MM.1S (cell line): ENCODE measurements around the gene TMPRSS13.
"Not testable (repeated sequence)": the region's sequence is repeated elsewhere in the genome, so short reads cannot be mapped to it uniquely, and the experiment has no call there.

Experiments used
- DNase-seq: peaks from one replicate; pipeline ENCODE4 v3.0.0-alpha.2; 2015
- H2AFZ ChIP-seq: fragments of 300-600 bp; sonication (generic); 2 replicates; pipeline ENCODE4 v1.6.0; 2016; ENCODE audit warnings: antibody characterized with exemption, low read length
- H3F3A ChIP-seq: fragments of 300-600 bp; sonication (generic); 2 replicates; pipeline ENCODE4 v1.6.1; 2016; ENCODE audit warnings: mild to moderate bottlenecking, antibody characterized with exemption, low read length, moderate library complexity, mixed read lengths; ENCODE audit not compliant: insufficient read depth
- H3K27ac ChIP-seq: fragments of 300-600 bp; sonication (generic); 2 replicates; pipeline ENCODE4 v1.5.1; 2016; ENCODE audit warnings: mild to moderate bottlenecking, low read length
- H3K27me3 ChIP-seq: fragments of 300-600 bp; sonication (generic); replicated peaks from 2 replicates; pipeline ENCODE4 v1.6.0; 2016; ENCODE audit warnings: low read length; ENCODE audit not compliant: insufficient read depth
- H3K36me3 ChIP-seq: fragments of 300-600 bp; sonication (generic); replicated peaks from 2 replicates; pipeline ENCODE4 v1.6.1; 2016; ENCODE audit warnings: mild to moderate bottlenecking, low read length, mixed read lengths; ENCODE audit not compliant: insufficient read depth
- H3K4me1 ChIP-seq: fragments of 300-600 bp; sonication (generic); 2 replicates; pipeline ENCODE4 v1.6.1; 2016; ENCODE audit warnings: low read length, mixed read lengths
- H3K4me2 ChIP-seq: fragments of 300-600 bp; sonication (generic); 2 replicates; pipeline ENCODE4 v1.6.0; 2016; ENCODE audit warnings: low read depth, low read length
- H3K4me3 ChIP-seq: fragments of 300-600 bp; sonication (generic); 2 replicates; pipeline ENCODE4 v1.5.1; 2016; ENCODE audit warnings: low read length, mixed read lengths
- H3K79me2 ChIP-seq: fragments of 300-600 bp; sonication (generic); 2 replicates; pipeline ENCODE4 v1.6.1; 2016; ENCODE audit warnings: mixed run types, low read length, mixed read lengths
- H3K9ac ChIP-seq: fragments of 300-600 bp; sonication (generic); 2 replicates; pipeline ENCODE4 v1.6.1; 2016; ENCODE audit warnings: low read length, mixed read lengths
- H3K9me2 ChIP-seq: fragments of 300-600 bp; sonication (generic); replicated peaks from 2 replicates; pipeline ENCODE4 v1.6.1; 2016; ENCODE audit warnings: mild to moderate bottlenecking, low read length, mixed read lengths; ENCODE audit not compliant: insufficient read depth
- H3K9me3 ChIP-seq: fragments of 300-600 bp; sonication (generic); replicated peaks from 2 replicates; pipeline ENCODE4 v1.6.1; 2016; ENCODE audit warnings: mild to moderate bottlenecking, low read length, mixed read lengths; ENCODE audit not compliant: insufficient read depth
- H4K20me1 ChIP-seq: fragments of 300-600 bp; sonication (generic); 2 replicates; pipeline ENCODE4 v1.6.1; 2016; ENCODE audit warnings: mild to moderate bottlenecking, low read length, moderate library complexity, mixed read lengths; ENCODE audit not compliant: insufficient read depth
- CTCF ChIP-seq: fragments of 300-600 bp; sonication (generic); IDR thresholded peaks from 2 replicates; pipeline ENCODE4 v1.5.1; 2016; ENCODE audit warnings: antibody characterized with exemption, low read length, mixed read lengths
- EZH2 ChIP-seq: fragments of 300-600 bp; sonication (generic); optimal IDR thresholded peaks from 2 replicates; pipeline ENCODE3; 2017; ENCODE audit warnings: low read depth, mild to moderate bottlenecking, antibody characterized with exemption, low read length, mixed read lengths
- EZH2phosphoT487 ChIP-seq: fragments of 300-600 bp; sonication (generic); IDR thresholded peaks from 2 replicates; pipeline ENCODE4 v1.6.1; 2018; ENCODE audit warnings: antibody characterized with exemption, low read length

The TMPRSS13 gene

GRCh38 chr11:117950301-117950700 is 21.1 kb upstream of the TMPRSS13 start:
- H3K9me2 ChIP-seq = no peaks in the 10 kb centered on the region
- 0 out of 2 replicates have a peak, but pooled peaks cover 3% of the 10 kb centered on the region for H3F3A ChIP-seq
- no peaks in the 10 kb centered on the region for H3K79me2 ChIP-seq
- H3K4me1 ChIP-seq = peaks cover 13% of the 10 kb centered on the region
- H3K27me3 ChIP-seq = no peaks in the 10 kb centered on the region
- H2AFZ ChIP-seq = no peak overlapping the region
- no peak overlapping the region for H3K4me2 ChIP-seq
- TF ChIP-seq EZH2 = no peak
- TF ChIP-seq CTCF = peak; percentile 30
- no peak overlapping the region for H3K4me3 ChIP-seq
- H3K27ac ChIP-seq = no peak overlapping the region
- peak; percentile 38 for DNase-seq
- H3K9ac ChIP-seq = no peak overlapping the region
- H3K36me3 ChIP-seq = no peaks in the 10 kb centered on the region
- no peaks in the 10 kb centered on the region for H3K9me3 ChIP-seq
- no peaks in the 10 kb centered on the region for H4K20me1 ChIP-seq

- peaks cover 13% of the 10 kb centered on the region for H3K4me1 ChIP-seq
Measured at GRCh38 chr11:117949062-117949461, 19.9 kb upstream of the TMPRSS13 start.

GRCh38 chr11:117948466-117948865 is 19.3 kb upstream of the TMPRSS13 start:
- H4K20me1 ChIP-seq, H3K9me3 ChIP-seq, H3K4me3 ChIP-seq, H3K9me2 ChIP-seq, H2AFZ ChIP-seq, H3K36me3 ChIP-seq, H3K27me3 ChIP-seq, DNase-seq, H3K4me2 ChIP-seq, H3F3A ChIP-seq, H3K9ac ChIP-seq, H3K79me2 ChIP-seq, H3K27ac ChIP-seq: not testable (repeated sequence)
- peaks cover 11% of the 10 kb centered on the region for H3K4me1 ChIP-seq

More at GRCh38 chr11:117949062-117949461, 19.9 kb upstream of the TMPRSS13 start:
- Histone ChIP-seq H3K79me2 (no peaks in the 10 kb centered on the region), H3K9ac (no peak overlapping the region), H3K36me3 (no peaks in the 10 kb centered on the region), H3F3A (0 out of 2 replicates have a peak, but pooled peaks cover 3% of the 10 kb centered on the region), H3K9me2 (no peaks in the 10 kb centered on the region), H3K27ac (no peak overlapping the region), H2AFZ (no peak overlapping the region), H3K9me3 (no peaks in the 10 kb centered on the region), H3K27me3 (no peaks in the 10 kb centered on the region), H4K20me1 (no peaks in the 10 kb centered on the region), H3K4me3 (no peak overlapping the region), H3K4me2 (no peak overlapping the region)
- no peak for TF ChIP-seq EZH2
- TF ChIP-seq EZH2phosphoT487 = no peak
- no peak for TF ChIP-seq CTCF
- DNase-seq = no peak

- H3K4me3 ChIP-seq, H3K79me2 ChIP-seq, H2AFZ ChIP-seq, H3K9ac ChIP-seq, H3F3A ChIP-seq, H3K9me2 ChIP-seq, DNase-seq, H3K9me3 ChIP-seq, H3K4me1 ChIP-seq, H4K20me1 ChIP-seq, H3K4me2 ChIP-seq, H3K27ac ChIP-seq, H3K36me3 ChIP-seq, H3K27me3 ChIP-seq: not testable (repeated sequence)
Measured at GRCh38 chr11:117947751-117948150, 18.5 kb upstream of the TMPRSS13 start.
